Adrenal gland (tissue), 12 donors: Measurements from ENCODE around the gene ATG16L1. TPM values are rescaled to one million over a fixed set of nuclear protein-coding genes. Genes with fewer than 3 reads are reported as not detected.

ENCODE experiments used
- DNase-seq, 7 donors: peaks; one replicate each; pipeline ENCODE4 v3.0.0-alpha.2; 2019 to 2020
- H3K27ac ChIP-seq, 5 donors: fragments of 200-600 bp; sonication (generic) in 4 of 5; 1 replicate in 3 of 5; 2 replicates in 2 of 5; pipeline versions ENCODE4 v1.5.1 to v1.8.0; 2016 to 2020; ENCODE audit warnings: mild to moderate bottlenecking in 1 of 5
- H3K27me3 ChIP-seq: fragments of 200-600 bp; 2 replicates; pipeline ENCODE4 v1.8.0; 2021
- H3K36me3 ChIP-seq, 2 donors: fragments of 200-600 bp; replicated peaks in 1 of 2; 1 replicate in 1 of 2; 2 replicates in 1 of 2; pipeline versions ENCODE4 v1.5.1 to v1.8.0; 2018 to 2022
- H3K4me1 ChIP-seq, 2 donors: fragments of 200-600 bp; replicated peaks in 1 of 2; 1 replicate in 1 of 2; 2 replicates in 1 of 2; pipeline versions ENCODE4 v1.5.1 to v1.8.0; 2018 to 2021
- H3K4me3 ChIP-seq, 4 donors: fragments of 200-600 bp; sonication (generic) in 3 of 4; one replicate each; pipeline ENCODE4 v1.5.1; 2016 to 2018
- H3K9me3 ChIP-seq, 3 donors: fragments of 200-600 bp; sonication (generic) in 1 of 3; replicated peaks in 1 of 3; 1 replicate in 2 of 3; 2 replicates in 1 of 3; pipeline versions ENCODE4 v1.5.1 to v1.8.0; 2016 to 2021
- CTCF ChIP-seq, 6 experiments: fragments of 450-650 bp in 4 of 6; fragments of 200-600 bp in 2 of 6; sonication (generic) in 1 of 6; IDR thresholded peaks; 1 replicate in 5 of 6; 2 replicates in 1 of 6; pipeline versions ENCODE4 v1.5.1 to v1.8.0; 2016 to 2021; ENCODE audit warnings: antibody characterized with exemption in 6 of 6, mild to moderate bottlenecking in 2 of 6, moderate library complexity in 1 of 6
- POLR2A ChIP-seq, 2 donors: fragments of 450-650 bp; IDR thresholded peaks; one replicate each; pipeline ENCODE4 v1.6.1; 2017; ENCODE audit warnings: antibody characterized with exemption in 2 of 2, mild to moderate bottlenecking in 2 of 2, moderate library complexity in 1 of 2
- WGBS, 4 donors: extraction: QIAGEN DNeasy Blood & Tissue Kit in 2 of 4; methylation state at CpG; one replicate each; pipeline versions ENCODE4 v1.1.5 to v1.1.7; 2013 to 2017; 5-methylcytosine and 5-hydroxymethylcytosine counted together
- intact Hi-C, 2 donors: fragments of 100-400 bp; cut with DNase I; formaldehyde crosslinking; loops; one replicate each; pipeline versions ENCODE4 v1.14.1 to v1.15.0; 2022 to 2023
- polyA plus RNA-seq, 3 donors: library from polyadenylated mRNA; stranded (reverse); fragments of 200-250 nt in 2 of 3; fragments of 350-450 nt in 1 of 3; fragmentation: Illumina TruSeq in 1 of 3; extraction: RNeasy Lipid Tissue Mini Kit (QIAGEN cat#74804) in 1 of 3; gene quantifications; one replicate each; pipeline ENCODE4 v1.2.3, GENCODE V29; 2013 to 2014
- total RNA-seq, 9 donors: library from RNA; depleted of rRNA in 4 of 9; stranded (reverse); fragments of >200 nt in 4 of 9; fragments of 120-200 nt in 1 of 9; fragmentation: NEBNext Ultra II Directional in 1 of 9; extraction: Animal tissue kit (Norgen Biotek cat#: 25700) in 1 of 9; gene quantifications; one replicate each; pipeline versions ENCODE4 v1.1.0 to v1.2.4, GENCODE V29; 2013 to 2023
- donor health status: healthy with polysubstance abuse.
- donor health status: Bipolar disorder and iron deficiency.
- donor health status: DM: yes; HTN: yes; CAD: no.
- donor health status: DM: no; HTN: no; CAD: no.
- donor health status: DM: no; HTN: no; CAD: no.
- donor health status: DM: yes; HTN: yes; CAD: no.

Gene ATG16L1
- total and polyA plus RNA-seq, 12 donors: 10.0 to 37.7 (median 22.1) TPM

DNA sequence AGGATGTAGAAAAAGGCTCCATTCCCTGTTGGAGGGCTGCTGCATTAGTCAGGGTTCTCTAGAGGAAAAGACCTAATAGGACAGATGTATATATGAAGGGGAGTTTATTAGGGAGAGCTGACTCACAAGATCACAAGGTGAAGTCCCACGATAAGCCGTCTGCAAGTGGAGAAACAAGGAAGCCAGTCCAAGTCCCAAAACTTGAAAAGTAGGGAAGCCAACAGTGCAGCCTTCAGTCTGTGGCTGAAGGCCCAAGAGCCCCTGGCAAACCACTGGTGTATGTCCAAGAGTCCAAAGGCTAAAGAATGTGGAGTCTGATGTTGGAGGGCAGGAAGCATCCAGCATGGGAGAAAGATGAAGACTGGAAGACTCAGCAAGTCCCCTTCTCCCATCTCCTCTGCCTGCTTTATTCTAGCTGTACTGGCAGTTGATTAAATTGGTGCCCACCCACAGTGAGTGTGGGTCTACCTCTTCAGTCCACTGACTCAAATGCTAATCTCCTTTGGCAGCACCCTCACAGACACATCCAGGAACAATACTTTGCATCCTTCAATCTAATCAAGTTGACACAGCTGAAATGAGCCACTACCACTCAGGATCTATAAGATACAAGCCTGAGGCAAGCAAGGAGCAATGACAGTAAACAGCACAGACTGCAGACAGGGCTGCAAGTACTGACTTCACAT lies 30.0 kb upstream of the ATG16L1 start:
- 51 to 73% (median 58%) methylated on average over 2 of the region's 2 CpGs for WGBS, 4 donors
- TF ChIP-seq CTCF (IDR thresholded peaks at IDR 0.05) (no peak), POLR2A (IDR thresholded peaks at IDR 0.05) (no peak)
- H3K4me1 ChIP-seq: no peaks in the 10 kb centered on the region
- H3K36me3 ChIP-seq: no peaks in the 10 kb centered on the region
- no peak overlapping the region for H3K27ac ChIP-seq
- no peak overlapping the region for H3K4me3 ChIP-seq
- no peaks in the 10 kb centered on the region for H3K9me3 ChIP-seq
- DNase-seq: no peak
- no peaks in the 10 kb centered on the region for H3K27me3 ChIP-seq
- intact Hi-C loops: no loop called here

DNA sequence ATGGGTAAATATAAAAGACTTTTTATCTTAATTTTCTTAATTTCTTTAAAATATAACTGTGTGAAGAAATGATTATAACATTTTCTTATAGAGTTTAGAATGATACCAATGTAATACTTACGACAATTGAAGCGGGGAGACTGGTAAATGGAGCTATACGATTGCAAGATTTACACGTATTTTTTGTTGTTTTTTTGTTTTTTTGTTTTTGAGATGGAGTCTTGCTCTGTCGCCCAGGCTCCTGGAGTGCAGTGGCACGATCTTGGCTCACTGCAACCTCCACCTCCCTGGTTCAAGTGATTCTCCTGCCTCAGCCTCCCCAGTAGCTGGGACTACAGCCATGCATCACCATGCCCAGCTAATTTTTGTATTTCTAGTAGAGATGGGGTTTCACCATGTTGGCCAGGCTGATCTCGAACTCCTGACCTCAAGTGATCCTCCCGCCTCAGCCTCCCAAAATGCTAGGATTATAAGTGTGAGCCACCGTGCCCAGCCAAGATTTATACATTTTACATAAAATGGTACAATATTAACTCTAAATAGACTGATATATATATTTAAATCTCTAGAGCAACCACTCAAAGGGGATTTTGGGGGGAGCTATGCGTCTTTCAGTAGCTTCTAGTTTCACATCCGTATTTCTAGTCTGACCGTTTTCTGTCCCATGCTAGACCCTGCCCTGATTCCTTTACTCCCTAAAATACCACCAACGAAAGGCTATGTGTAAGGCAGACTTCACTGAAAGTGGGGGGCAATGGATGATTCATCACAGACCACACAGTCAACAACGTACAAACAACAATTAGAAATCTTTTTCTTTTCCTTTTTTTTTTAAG lies 28.2 kb upstream of the ATG16L1 start:
- WGBS, 4 donors: 74 to 79% (median 77%) methylated on average over 14 of the region's 14 CpGs
- intact Hi-C loops: no loop called here
- H3K36me3 ChIP-seq: no peaks in the 10 kb centered on the region
- H3K27ac ChIP-seq: no peak overlapping the region
- H3K9me3 ChIP-seq: no peaks in the 10 kb centered on the region
- TF ChIP-seq POLR2A (IDR thresholded peaks at IDR 0.05) (no peak), CTCF (IDR thresholded peaks at IDR 0.05) (no peak)
- H3K4me3 ChIP-seq: no peak overlapping the region
- no peak for DNase-seq
- no peaks in the 10 kb centered on the region for H3K4me1 ChIP-seq
- no peaks in the 10 kb centered on the region for H3K27me3 ChIP-seq

- intact Hi-C loops: no loop called here
- Histone ChIP-seq H3K4me1 (no peaks in the 10 kb centered on the region), H3K4me3 (no peak overlapping the region), H3K27me3 (no peaks in the 10 kb centered on the region), H3K9me3 (no peaks in the 10 kb centered on the region), H3K27ac (no peak overlapping the region), H3K36me3 (no peaks in the 10 kb centered on the region)
- DNase-seq: no peak
- WGBS, 4 donors: 71 to 85% (median 77%) methylated on average over 5 of the region's 5 CpGs
- no peak for TF ChIP-seq CTCF (IDR thresholded peaks at IDR 0.05)
- TF ChIP-seq POLR2A (IDR thresholded peaks at IDR 0.05): no peak
Observed at GRCh38 chr2:233225230-233226068, 26.0 kb upstream of the ATG16L1 start.

DNA sequence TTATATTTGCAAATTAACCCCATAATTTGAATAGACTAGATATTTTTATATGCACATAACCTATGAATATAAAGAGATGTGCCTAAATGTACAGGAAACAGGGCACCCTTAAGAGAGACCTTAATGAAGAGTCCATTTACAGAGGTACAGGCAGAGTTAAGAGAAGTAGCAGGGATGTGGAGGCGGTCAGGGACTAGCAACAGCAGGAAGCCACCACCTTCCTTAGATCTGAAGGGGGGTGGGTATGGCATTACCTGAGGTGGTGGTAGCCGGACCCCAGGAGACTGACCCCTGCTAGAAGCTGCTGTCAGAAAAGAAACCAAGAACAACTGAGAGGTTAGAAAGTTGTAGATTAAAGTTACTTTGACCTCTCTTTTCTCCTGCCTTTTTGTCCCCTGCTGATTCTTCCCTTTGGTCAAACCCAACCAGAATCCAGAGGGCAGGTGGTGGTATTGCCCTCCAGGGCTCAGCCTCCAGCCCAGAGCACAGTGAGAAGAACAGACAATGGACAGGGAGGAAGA lies 24.9 kb upstream of the ATG16L1 start:
- intact Hi-C loops: no loop called here
- no peaks in the 10 kb centered on the region for H3K36me3 ChIP-seq
- WGBS, 4 donors: 74 to 91% (median 85%) methylated on average over 2 of the region's 2 CpGs
- H3K4me1 ChIP-seq: no peaks in the 10 kb centered on the region
- H3K27ac ChIP-seq: no peak overlapping the region
- TF ChIP-seq POLR2A (IDR thresholded peaks at IDR 0.05) (no peak), CTCF (IDR thresholded peaks at IDR 0.05) (no peak)
- H3K4me3 ChIP-seq: no peak overlapping the region
- no peaks in the 10 kb centered on the region for H3K9me3 ChIP-seq
- no peak for DNase-seq
- H3K27me3 ChIP-seq: no peaks in the 10 kb centered on the region
